ENCODE data around the gene ISCA2. TPM values are rescaled to one million over a fixed set of nuclear protein-coding genes. Genes with fewer than 3 reads are reported as not detected.

The ISCA2 gene
- polyA plus RNA-seq, 1 donor (not counting 4 experiments of a cell fraction or from before 2014, with no cell fraction given), result 33.0 TPM

GRCh38 chr14:74516451-74517160 lies 23.0 kb downstream of the ISCA2 start:
- FAIRE-seq (no peak), DNase-seq (ENCODE audit: low read depth, low spot score) (peak; percentile 23)
- Histone ChIP-seq H3K9ac (ENCODE audit: control insufficient read depth, extremely low read depth, insufficient read depth, low read length) (no peak overlapping the region), H3K9me1 (ENCODE audit: control insufficient read depth, extremely low read depth, insufficient read depth, low read length) (no peaks in the 10 kb centered on the region), H3K9me3 (ENCODE audit: control insufficient read depth, low read depth, low read length) (no peaks in the 10 kb centered on the region), H3K4me2 (ENCODE audit: control insufficient read depth, extremely low read depth, insufficient read depth, low read depth, low read length) (no peak overlapping the region), H4K20me1 (ENCODE audit: control insufficient read depth, extremely low read depth, insufficient read depth, low read length) (no peaks in the 10 kb centered on the region), H3K36me3 (ENCODE audit: control insufficient read depth in 2 of 2, extremely low read depth in 1 of 2, insufficient read depth in 2 of 2, low read length in 2 of 2) (peaks cover 43 to 56% of the 10 kb centered on the region in 2 experiments), H3K4me3 (ENCODE audit: control insufficient read depth in 2 of 3, extremely low read depth in 1 of 3, insufficient read depth in 2 of 3, low read depth in 1 of 3, low read length in 3 of 3) (no peak overlapping the region), H3K4me1 (ENCODE audit: control insufficient read depth, extremely low read depth, insufficient read depth, low read length) (peaks cover 25% of the 10 kb centered on the region), H3K27ac (ENCODE audit: control insufficient read depth, insufficient read depth, low read length) (no peak overlapping the region), H3K79me2 (ENCODE audit: control insufficient read depth, insufficient read depth, low read length) (no peaks in the 10 kb centered on the region), H2AFZ (ENCODE audit: control insufficient read depth, low read length) (no peak overlapping the region), H3K27me3 (ENCODE audit: control insufficient read depth, extremely low read depth, insufficient read depth, low read length) (no peaks in the 10 kb centered on the region)
- no peak for TF ChIP-seq CTCF (optimal IDR thresholded peaks at IDR 0.05 in 1 of 3, IDR thresholded peaks at IDR 0.05 in 1 of 3, conservative IDR thresholded peaks at IDR 0.05 in 1 of 3; ENCODE audit: extremely low read depth in 1 of 3, insufficient read depth in 2 of 3, low read length in 3 of 3)
- no peak for TF ChIP-seq EZH2 (IDR thresholded peaks at IDR 0.05; ENCODE audit: low read length)
- dilution Hi-C loops (cut with MboI; ENCODE audit: extremely low pct_ligation_motif_present, low sequenced_read_pairs), result no loop called here

DNA sequence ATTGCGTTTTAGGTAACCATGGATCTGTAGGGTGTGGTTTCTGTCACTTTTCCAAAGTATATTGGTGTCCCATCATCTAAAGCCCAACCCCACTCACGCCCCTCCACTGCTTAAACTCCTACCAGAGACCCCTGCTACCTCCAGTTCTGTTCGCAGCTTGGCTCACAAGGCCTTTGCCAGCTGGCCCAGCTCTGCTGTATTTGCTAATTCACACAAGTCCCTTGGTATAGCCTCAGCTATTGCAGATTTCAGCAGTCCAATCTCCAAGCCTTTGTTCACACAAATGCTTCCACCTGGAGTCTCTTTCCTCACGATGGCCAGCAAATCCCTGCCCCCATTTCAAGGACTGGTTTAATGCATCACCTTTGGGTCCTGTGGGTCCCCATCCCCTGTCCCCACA lies 24.2 kb downstream of the ISCA2 start:
- no peak overlapping the region for H3K9ac ChIP-seq (ENCODE audit: control insufficient read depth, extremely low read depth, insufficient read depth, low read length)
- no peaks in the 10 kb centered on the region for H3K27me3 ChIP-seq (ENCODE audit: control insufficient read depth, extremely low read depth, insufficient read depth, low read length)
- H3K4me2 ChIP-seq (ENCODE audit: control insufficient read depth, extremely low read depth, insufficient read depth, low read depth, low read length), result peak overlapping the region; percentile 44
- peaks cover 47 to 50% of the 10 kb centered on the region in 2 experiments for H3K36me3 ChIP-seq (ENCODE audit: control insufficient read depth in 2 of 2, extremely low read depth in 1 of 2, insufficient read depth in 2 of 2, low read length in 2 of 2)
- H3K79me2 ChIP-seq (ENCODE audit: control insufficient read depth, insufficient read depth, low read length), result no peaks in the 10 kb centered on the region
- peaks cover 25% of the 10 kb centered on the region for H3K4me1 ChIP-seq (ENCODE audit: control insufficient read depth, extremely low read depth, insufficient read depth, low read length)
- no peak for FAIRE-seq
- no peaks in the 10 kb centered on the region for H3K9me3 ChIP-seq (ENCODE audit: control insufficient read depth, low read depth, low read length)
- TF ChIP-seq EZH2 (IDR thresholded peaks at IDR 0.05; ENCODE audit: low read length) (no peak), CTCF (optimal IDR thresholded peaks at IDR 0.05 in 1 of 3, IDR thresholded peaks at IDR 0.05 in 1 of 3, conservative IDR thresholded peaks at IDR 0.05 in 1 of 3; ENCODE audit: extremely low read depth in 1 of 3, insufficient read depth in 2 of 3, low read length in 3 of 3) (no peak)
- dilution Hi-C loops (cut with MboI; ENCODE audit: extremely low pct_ligation_motif_present, low sequenced_read_pairs), result no loop called here
- no peaks in the 10 kb centered on the region for H4K20me1 ChIP-seq (ENCODE audit: control insufficient read depth, extremely low read depth, insufficient read depth, low read length)
- H3K9me1 ChIP-seq (ENCODE audit: control insufficient read depth, extremely low read depth, insufficient read depth, low read length), result no peaks in the 10 kb centered on the region
- no peak overlapping the region for H3K4me3 ChIP-seq (ENCODE audit: control insufficient read depth in 2 of 3, extremely low read depth in 1 of 3, insufficient read depth in 2 of 3, low read depth in 1 of 3, low read length in 3 of 3)
- H3K27ac ChIP-seq (ENCODE audit: control insufficient read depth, insufficient read depth, low read length), result no peak overlapping the region
- no peak for DNase-seq (ENCODE audit: low read depth, low spot score)
- H2AFZ ChIP-seq (ENCODE audit: control insufficient read depth, low read length), result no peak overlapping the region

All from keratinocyte (primary cell).